ENCODE measurements around the gene PRKCZ.

Gene PRKCZ

GRCh38 chr1:2221271-2221670, 171.1 kb downstream of the PRKCZ start:
- no peak overlapping the region for H3K4me3 ChIP-seq (replicated peaks in 1 of 2; ENCODE audit: low read depth in 2 of 2, low read length in 2 of 2)
- TF ChIP-seq CTCF (IDR thresholded peaks at IDR 0.05; ENCODE audit: low read depth, low read length) = no peak
- no peak for DNase-seq (ENCODE audit: low read depth in 2 of 2)

- no peak overlapping the region for H3K4me3 ChIP-seq (replicated peaks in 1 of 2; ENCODE audit: low read depth in 2 of 2, low read length in 2 of 2)
- no peak for TF ChIP-seq CTCF (IDR thresholded peaks at IDR 0.05; ENCODE audit: low read depth, low read length)
- DNase-seq (ENCODE audit: low read depth in 2 of 2) = no peak
Observed at GRCh38 chr1:2224170-2224584, 174.0 kb downstream of the PRKCZ start.

- no peak for DNase-seq (ENCODE audit: low read depth in 2 of 2)
- no peak for TF ChIP-seq CTCF (IDR thresholded peaks at IDR 0.05; ENCODE audit: low read depth, low read length)
Observed at GRCh38 chr1:2224631-2225428, 174.6 kb downstream of the PRKCZ start.

GRCh38 chr1:2226525-2227345, 176.5 kb downstream of the PRKCZ start:
- no peak for DNase-seq (ENCODE audit: low read depth in 2 of 2)
- peak overlapping the region; percentile 63 to 76 for H3K4me3 ChIP-seq (replicated peaks in 1 of 2; ENCODE audit: low read depth in 2 of 2, low read length in 2 of 2)
- no peak for TF ChIP-seq CTCF (IDR thresholded peaks at IDR 0.05; ENCODE audit: low read depth, low read length)

More at GRCh38 chr1:2224631-2225428, 174.6 kb downstream of the PRKCZ start:
- H3K4me3 ChIP-seq (replicated peaks in 1 of 2; ENCODE audit: low read depth in 2 of 2, low read length in 2 of 2) = no peak overlapping the region

GRCh38 chr1:2227346-2228156, 177.3 kb downstream of the PRKCZ start:
- TF ChIP-seq CTCF (IDR thresholded peaks at IDR 0.05; ENCODE audit: low read depth, low read length) = no peak
- H3K4me3 ChIP-seq (replicated peaks in 1 of 2; ENCODE audit: low read depth in 2 of 2, low read length in 2 of 2) = peak overlapping the region; percentile 63 to 76
- DNase-seq (ENCODE audit: low read depth in 2 of 2) = peak; percentile 97 to 99

GRCh38 chr1:2228157-2228594, 178.0 kb downstream of the PRKCZ start, which contains the start of gene SKI:
TSS of gene SKI (plus strand) at chr1:2228319. CDS start at chr1:2228767, 448 bp downstream.
- DNase-seq (ENCODE audit: low read depth in 2 of 2) = no peak
- TF ChIP-seq CTCF (IDR thresholded peaks at IDR 0.05; ENCODE audit: low read depth, low read length) = no peak
- peak within 1 kb of the TSS; percentile 75 to 89 for H3K4me3 ChIP-seq (replicated peaks in 1 of 2; ENCODE audit: low read depth in 2 of 2, low read length in 2 of 2)
